Stimulated activated CD4-positive, alpha-beta T cell treated with anti-CD3 and anti-CD28 coated beads, Interleukin-4, amount 100 ng/mL, for 24 hours (primary cell): Measurements from ENCODE around the gene NUP93.
A peak's percentile ranks its signal among the peaks of the same experiment; 100 is the strongest.
"Not testable (repeated sequence)": the region's sequence is repeated elsewhere in the genome, so short reads cannot be mapped to it uniquely, and the experiment has no call there.

Experiments
- DNase-seq: peaks from one replicate; pipeline ENCODE4 v3.0.0-alpha.2; 2020

NUP93 gene

GRCh38 chr16:56783344-56783743 is 53.4 kb downstream of the NUP93 start:
- DNase-seq = no peak

GRCh38 chr16:56785317-56785716 is 55.4 kb downstream of the NUP93 start:
- no peak for DNase-seq

- DNase-seq = no peak
Measured at GRCh38 chr16:56787167-56787566, 57.2 kb downstream of the NUP93 start.

- DNase-seq = no peak
Measured at GRCh38 chr16:56788435-56788834, 58.5 kb downstream of the NUP93 start.

DNA sequence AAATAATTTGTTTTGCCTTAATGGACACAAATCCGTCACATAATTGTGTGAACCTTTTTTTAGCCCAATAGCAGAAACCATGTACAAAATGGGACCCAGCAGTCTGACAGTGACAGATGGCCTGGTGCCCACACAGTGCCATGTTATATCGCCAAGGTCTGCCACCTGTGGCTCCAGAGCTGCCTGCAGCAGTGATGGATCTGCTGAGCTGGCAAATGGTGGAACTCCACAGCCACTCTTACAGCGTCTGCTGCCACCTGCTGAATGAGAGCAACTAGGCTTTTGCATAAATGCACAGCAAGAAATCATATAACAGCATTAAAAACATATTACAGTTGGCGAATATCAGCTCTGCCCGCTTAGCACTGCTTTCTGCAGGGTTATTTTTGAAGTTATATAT is 59.4 kb downstream of the NUP93 start:
- peak; percentile 6 for DNase-seq

DNA sequence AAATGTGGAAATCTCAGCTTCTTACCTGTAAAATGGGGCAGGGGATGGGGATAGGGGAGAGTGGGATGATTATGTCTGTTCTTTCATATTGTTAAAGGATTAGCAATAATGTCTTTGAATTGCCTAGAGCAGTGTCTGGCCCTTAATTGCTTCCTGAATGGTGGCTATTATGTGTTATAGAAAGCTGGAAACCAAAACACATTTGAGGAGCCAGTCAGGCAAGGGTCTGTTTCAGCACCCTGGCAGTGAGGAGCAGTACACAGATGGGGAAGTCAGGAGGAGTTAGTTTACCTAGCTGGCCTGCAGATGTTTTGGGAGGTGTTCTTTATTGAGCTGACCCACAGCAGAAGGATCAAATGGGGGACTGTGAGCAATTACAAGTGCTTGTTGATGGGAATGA is 63.0 kb downstream of the NUP93 start:
- DNase-seq = no peak

GRCh38 chr16:56793492-56793891 is 63.6 kb downstream of the NUP93 start:
- no peak for DNase-seq

GRCh38 chr16:56795011-56795410 is 65.1 kb downstream of the NUP93 start:
- DNase-seq = no peak

DNA sequence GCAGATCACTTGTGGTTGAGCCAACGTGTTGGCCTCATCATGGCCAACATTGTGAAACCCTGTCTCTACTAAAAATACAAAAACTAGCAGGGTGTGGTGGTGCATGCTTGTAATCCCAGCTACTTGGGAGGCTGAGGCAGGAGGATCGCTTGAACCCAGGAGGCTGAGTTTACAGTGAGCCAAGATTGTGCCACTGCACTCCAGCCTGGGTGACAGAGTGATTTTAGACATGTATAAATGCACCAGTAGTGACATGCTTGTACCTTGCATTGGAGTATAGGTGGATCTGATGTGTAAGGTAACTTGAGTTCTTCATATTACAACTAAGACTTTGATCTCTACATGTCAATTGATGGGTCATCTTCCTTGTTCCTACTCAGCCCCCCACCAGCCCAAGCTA is 67.1 kb downstream of the NUP93 start:
- DNase-seq = not testable (repeated sequence)

DNA sequence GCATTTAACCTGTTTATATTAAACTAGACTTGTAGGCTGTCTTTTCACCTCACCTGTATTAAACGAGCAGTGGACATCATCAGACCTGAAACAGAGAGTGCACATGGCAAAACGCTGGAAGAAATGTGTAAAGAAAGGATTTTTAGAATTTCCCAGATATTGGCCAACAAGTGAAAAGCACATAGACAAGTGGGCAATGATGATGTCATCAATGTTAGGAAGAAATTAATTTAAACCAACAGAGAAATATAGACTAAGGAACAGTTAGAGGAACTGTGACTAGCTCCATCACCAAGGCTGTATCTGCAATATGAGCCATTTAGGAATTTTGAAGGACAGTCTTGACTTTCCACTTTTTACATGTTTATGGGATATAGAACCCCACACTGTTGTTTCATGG is 67.9 kb downstream of the NUP93 start:
- DNase-seq = no peak

- DNase-seq = no peak
Measured at GRCh38 chr16:56798955-56799354, 69.0 kb downstream of the NUP93 start.

GRCh38 chr16:56800355-56800754 is 70.4 kb downstream of the NUP93 start:
- DNase-seq = no peak

- DNase-seq = no peak
Measured at GRCh38 chr16:56801762-56802161, 71.8 kb downstream of the NUP93 start.

- no peak for DNase-seq
Measured at GRCh38 chr16:56807011-56807675, 77.2 kb downstream of the NUP93 start.

- not testable (repeated sequence) for DNase-seq
Measured at GRCh38 chr16:56807676-56808067, 77.7 kb downstream of the NUP93 start.

- DNase-seq = no peak
Measured at GRCh38 chr16:56810954-56811353, 81.0 kb downstream of the NUP93 start.

DNA sequence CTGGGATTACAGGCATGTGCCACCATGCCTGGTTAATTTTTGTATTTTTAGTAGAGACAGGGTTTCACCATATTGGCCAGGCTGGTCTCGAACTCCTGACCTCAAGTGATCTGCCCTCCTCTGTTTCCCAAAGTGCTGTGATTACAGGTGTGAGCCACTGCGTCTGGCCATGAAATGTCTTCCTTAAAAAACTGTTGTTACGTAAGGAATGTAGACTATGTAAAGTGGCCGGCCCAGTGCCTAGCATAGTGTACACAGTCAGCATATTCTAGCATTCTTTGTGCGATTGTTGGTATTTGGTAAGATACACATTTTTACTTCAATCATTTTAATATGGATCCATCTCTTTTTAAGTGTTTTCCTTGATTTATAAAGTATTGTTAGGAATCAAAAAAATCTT is 81.7 kb downstream of the NUP93 start:
- not testable (repeated sequence) for DNase-seq

DNA sequence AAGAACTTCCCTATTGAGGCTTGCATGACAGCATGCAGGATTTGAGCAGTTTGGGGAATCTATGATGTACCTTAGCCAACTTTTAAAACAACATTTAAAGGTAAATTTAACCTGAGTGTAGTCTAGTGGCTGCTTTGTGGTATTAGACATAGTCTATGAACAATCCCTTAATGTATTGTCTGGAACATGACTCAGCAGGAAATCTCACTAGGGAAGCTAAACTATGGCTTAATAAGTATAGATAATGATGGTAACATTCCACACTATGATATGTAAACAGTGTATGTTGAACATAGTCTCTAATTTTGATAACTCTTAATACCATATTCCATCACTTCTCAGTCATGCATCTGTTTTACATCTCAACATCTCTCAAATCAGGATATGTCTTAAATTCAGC is 83.0 kb downstream of the NUP93 start:
- no peak for DNase-seq

GRCh38 chr16:56814537-56815432 is 84.9 kb downstream of the NUP93 start:
- no peak for DNase-seq

DNA sequence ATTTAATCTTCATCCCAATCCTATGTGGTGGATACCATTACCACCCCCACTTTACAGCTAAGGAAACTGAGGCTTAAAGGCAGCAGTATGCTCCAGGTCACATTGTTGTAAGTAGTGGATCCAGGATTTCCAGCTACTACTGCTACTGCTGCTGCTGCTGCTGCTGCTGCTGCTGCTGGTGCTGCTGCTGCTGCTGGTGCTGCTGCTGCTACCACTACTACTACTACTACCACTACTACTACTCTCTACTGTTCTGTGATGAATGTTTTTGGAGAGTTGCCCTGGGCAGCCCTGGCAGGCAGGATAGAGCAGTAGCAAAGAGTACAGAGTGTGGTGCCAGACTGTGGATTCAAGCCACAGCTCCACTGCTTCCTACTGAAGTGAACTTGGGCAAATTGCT is 85.8 kb downstream of the NUP93 start:
- DNase-seq = no peak

DNA sequence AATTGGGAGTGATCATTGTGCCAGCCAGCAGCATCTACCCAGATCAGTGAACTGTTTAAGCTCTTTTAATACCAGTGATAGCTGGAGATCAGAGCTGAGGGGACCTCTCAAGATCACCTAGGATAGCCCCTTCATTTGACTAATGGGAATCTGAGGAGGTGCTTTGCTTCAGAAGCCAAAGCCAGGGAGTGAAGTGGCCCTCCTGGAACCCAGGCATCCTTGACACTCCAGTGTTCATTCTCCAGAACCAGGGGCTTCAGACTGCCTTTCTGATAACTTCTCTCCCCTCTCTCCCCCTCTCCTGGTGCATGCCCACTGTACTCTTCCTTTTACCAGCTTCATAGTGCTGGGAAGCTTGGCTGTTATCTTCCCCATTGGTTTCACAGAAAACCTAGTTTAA is 87.1 kb downstream of the NUP93 start:
- DNase-seq = no peak

- DNase-seq = no peak
Measured at GRCh38 chr16:56817938-56818337, 88.0 kb downstream of the NUP93 start.

GRCh38 chr16:56823081-56823733 is 93.3 kb downstream of the NUP93 start:
- no peak for DNase-seq

GRCh38 chr16:56824331-56824730 is 94.4 kb downstream of the NUP93 start:
- no peak for DNase-seq
